ENCODE results near the gene CD300C. TPM values are rescaled to one million over a fixed set of nuclear protein-coding genes. Genes with fewer than 3 reads are reported as not detected.
"Not testable (repeated sequence)": the region's sequence is repeated elsewhere in the genome, so short reads cannot be mapped to it uniquely, and the experiment has no call there.

CD300C gene
- total RNA-seq = 0.17 and 0.26 TPM in 2 replicates

DNA sequence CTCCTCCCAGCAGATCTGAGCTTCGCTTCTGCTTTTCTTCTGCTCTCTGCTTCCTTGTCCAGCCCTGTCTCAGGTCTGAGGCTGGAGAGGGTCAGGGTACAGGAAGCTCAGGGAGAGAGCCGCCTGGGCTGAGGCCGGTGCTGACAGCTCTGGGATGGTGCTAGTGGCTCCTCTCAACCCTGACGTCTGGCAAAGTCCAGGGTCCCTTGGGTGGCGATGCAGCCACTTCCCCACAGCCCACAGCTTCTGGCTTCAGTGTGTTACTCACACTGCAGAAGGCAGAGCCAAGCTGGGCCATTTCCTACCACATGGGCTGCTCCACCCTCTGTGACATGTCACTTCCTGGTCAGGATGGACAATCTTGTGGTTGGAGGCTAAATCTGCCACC lies at the start of gene CD300C:
Gene CD300C, minus strand, starts transcription at position 273 of the 388 bp plus-strand sequence. CDS start 333 bp downstream, outside the sequence.
- H3K4me3 Mint-ChIP-seq = no peak within 1 kb of the TSS

DNA sequence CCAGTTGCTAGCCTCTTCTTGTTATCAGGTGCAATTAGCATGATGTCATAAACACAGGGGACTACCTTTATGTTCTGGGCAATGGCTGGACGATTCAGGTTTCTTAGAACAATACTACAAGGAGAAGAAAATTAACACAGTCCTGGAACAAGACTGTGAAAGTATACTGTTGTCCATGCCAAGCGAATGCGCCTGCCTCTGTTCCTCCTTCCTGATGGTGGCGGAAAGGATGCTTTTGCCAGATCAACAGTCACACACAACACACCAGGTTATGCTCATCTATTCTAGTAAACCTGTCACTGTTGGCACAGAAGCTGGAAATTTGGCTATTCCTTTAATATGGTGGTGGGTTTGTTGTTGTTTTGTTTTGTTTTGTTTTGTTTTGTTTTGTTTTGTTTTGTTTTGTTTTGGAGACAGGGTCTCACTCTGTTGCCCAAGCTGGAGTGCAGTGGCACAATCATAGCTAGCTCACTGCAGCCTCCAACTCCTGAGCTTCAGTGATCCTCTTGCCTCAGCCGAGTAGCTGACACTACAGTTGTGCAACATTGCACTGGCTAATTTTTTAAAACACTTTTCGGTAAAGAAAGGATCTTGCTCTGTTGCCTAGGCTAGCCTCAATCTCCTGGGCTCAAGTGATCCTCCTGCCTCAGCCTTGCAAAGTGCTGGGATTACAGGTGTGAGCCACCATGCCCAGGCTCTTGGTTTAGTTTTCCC lies 49.3 kb upstream of the CD300C start:
- no peak overlapping the region for H3K4me3 Mint-ChIP-seq
- peaks cover 30% of the 10 kb centered on the region for H3K27me3 Mint-ChIP-seq
- no peak overlapping the region for H3K27ac Mint-ChIP-seq
- H3K36me3 Mint-ChIP-seq (ENCODE audit: low read depth) = no peaks in the 10 kb centered on the region
- H3K4me1 Mint-ChIP-seq = peaks cover 15% of the 10 kb centered on the region
- DNase-seq = no peak
- no peaks in the 10 kb centered on the region for H3K9me3 Mint-ChIP-seq
- intact Hi-C loops (cut with micrococcal nuclease) = no loop called here

More for the DNA sequence above, at the start of gene CD300C:
- Mint-ChIP-seq H3K9me3 (no peaks in the 10 kb centered on the region), H3K36me3 (ENCODE audit: low read depth) (no peaks in the 10 kb centered on the region), H3K27ac (peak within 1 kb of the TSS; percentile 14), H3K27me3 (no peaks in the 10 kb centered on the region), H3K4me1 (peaks cover 20% of the 10 kb centered on the region)
- intact Hi-C loops (cut with micrococcal nuclease) = no loop called here
- DNase-seq = peak; percentile 62

DNA sequence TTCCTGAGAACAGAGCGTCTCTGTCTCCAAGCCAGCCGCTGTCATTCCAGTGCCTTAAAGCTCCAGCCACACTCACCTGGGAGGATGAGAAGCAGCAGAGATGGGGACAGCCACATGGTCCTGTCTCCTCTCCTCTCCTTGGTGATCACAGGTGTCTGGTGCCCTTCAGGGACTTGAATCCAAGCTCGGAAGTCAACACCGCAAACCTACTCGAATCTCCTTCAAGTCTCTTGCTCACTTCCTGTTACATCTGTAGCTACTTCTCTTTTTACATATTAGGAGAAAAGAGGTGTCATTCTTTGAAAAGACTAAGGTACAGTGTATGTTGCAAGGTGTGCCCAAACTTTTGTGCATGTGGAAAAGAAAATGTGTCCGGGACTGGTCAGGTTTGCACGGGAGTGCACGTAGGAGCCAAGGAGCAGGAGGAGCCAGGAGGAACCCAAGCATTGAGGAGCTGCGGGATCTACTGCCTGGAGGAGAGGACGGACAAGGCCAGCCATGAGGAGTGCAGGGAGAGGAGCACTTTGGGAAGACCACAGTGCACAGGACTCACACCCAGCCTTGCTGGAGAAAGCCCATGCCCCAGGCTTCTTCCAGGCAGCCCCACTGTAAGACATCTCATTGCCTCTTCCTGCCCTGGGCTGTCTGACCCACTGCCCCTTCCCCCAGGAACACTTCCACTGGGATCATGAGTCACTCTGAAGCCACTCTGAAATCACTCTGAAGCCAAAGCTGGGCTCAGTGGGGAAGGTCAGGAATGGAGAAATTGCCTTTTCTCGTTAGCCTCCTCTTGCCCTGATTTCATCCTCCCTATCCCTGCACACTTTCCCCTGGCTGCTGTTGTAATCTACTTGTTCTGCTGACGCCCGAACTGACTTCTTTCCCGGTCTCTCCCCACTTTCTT lies 46.4 kb upstream of the CD300C start, which contains the start of gene CD300LD:
Gene CD300LD, minus strand, starts transcription at position 197 of the 904 bp plus-strand sequence. Its CDS starts 81 bp downstream, at position 116.
- no peak within 1 kb of the TSS for H3K4me3 Mint-ChIP-seq
- peaks cover 8% of the 10 kb centered on the region for H3K4me1 Mint-ChIP-seq
- no peaks in the 10 kb centered on the region for H3K9me3 Mint-ChIP-seq
- intact Hi-C loops (cut with micrococcal nuclease) = no loop called here
- DNase-seq = peak; percentile 63
- H3K36me3 Mint-ChIP-seq (ENCODE audit: low read depth) = no peaks in the 10 kb centered on the region
- peaks cover 29% of the 10 kb centered on the region for H3K27me3 Mint-ChIP-seq
- no peak within 1 kb of the TSS for H3K27ac Mint-ChIP-seq

DNA sequence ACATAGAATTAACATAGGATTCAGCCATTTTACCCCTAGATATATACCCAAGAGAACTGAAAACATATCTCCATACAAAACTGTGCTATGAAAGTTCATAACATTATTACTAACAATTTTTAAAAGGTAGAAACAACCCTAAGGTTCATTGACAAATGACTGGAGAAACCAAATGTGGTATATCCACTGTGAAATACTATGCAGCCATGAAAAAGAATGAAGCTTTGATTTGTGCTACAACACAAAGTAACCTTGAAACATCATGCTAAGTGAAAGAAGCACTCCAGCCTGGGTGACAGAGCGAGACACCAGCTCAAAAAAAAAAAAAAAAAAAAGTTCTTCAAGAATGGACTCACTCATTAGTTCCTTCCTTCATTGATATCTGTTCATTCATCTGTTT lies 45.6 kb upstream of the CD300C start:
- no peak overlapping the region for H3K4me3 Mint-ChIP-seq
- DNase-seq = no peak
- H3K27ac Mint-ChIP-seq = no peak overlapping the region
- peaks cover 26% of the 10 kb centered on the region for H3K27me3 Mint-ChIP-seq
- no peaks in the 10 kb centered on the region for H3K9me3 Mint-ChIP-seq
- H3K4me1 Mint-ChIP-seq = peaks cover 8% of the 10 kb centered on the region
- H3K36me3 Mint-ChIP-seq (ENCODE audit: low read depth) = no peaks in the 10 kb centered on the region
- intact Hi-C loops (cut with micrococcal nuclease) = no loop called here

DNA sequence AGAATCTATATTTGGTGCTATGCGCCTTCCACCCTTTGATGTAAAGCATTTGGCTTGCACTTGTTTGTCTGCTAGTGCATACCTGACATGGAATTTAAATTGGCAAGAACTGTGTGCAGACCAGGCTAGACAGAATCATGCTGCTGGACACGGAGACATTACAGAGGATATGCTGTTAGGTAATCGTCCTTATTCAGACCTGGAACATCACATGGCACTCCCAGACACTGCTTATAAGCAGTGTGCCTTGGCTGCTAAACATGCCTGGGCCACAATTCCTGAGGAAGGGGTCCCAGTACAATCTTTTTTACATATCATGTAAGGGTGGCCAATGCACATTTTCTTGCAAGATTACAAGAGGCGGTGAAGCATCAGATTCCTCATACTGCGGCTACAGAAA lies 39.8 kb upstream of the CD300C start:
- intact Hi-C loops (cut with micrococcal nuclease) = no loop called here
- no peak overlapping the region for H3K27ac Mint-ChIP-seq
- H3K4me1 Mint-ChIP-seq = no peaks in the 10 kb centered on the region
- no peak for DNase-seq
- H3K36me3 Mint-ChIP-seq (ENCODE audit: low read depth) = no peaks in the 10 kb centered on the region
- peaks cover 14% of the 10 kb centered on the region for H3K27me3 Mint-ChIP-seq
- no peak overlapping the region for H3K4me3 Mint-ChIP-seq
- peaks cover 3% of the 10 kb centered on the region for H3K9me3 Mint-ChIP-seq

DNA sequence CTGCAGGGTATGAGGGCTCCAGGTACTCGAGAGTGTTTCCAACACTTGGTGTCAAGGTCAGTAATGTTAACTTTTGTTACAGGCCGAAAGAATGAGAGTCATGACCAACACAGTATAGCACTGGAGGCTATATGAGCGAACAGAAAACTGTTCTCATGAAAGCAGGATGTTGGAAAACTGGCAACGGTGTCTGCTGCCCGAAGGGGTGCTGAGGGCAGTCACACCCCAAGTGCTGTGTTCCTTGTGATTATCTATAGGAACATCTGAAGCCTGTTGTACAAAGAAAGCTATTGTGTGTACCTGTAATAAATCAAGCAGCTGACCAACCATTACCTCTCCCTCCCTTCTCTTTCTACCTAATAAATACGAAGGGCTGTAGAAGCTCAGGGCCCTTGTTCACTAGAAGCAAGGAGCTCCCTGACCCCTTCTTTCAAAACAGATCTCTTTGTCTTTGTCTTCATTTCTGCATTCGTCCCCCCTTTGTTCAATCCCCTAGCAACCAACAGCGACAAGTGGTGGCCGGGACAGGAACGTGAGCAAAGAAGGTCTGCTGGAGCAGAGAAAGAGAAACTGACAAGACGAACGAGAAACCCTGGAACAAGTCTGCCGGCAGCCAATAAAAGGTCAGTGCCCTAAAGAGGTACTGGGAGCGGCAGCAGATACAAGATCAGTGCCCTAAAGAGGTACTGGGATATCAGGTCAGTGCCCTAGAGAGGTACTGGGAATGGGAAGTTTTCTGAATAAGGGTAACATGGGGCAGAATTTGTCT lies 38.6 kb upstream of the CD300C start:
- no peaks in the 10 kb centered on the region for H3K36me3 Mint-ChIP-seq (ENCODE audit: low read depth)
- H3K9me3 Mint-ChIP-seq = peaks cover 8% of the 10 kb centered on the region
- no peak overlapping the region for H3K4me3 Mint-ChIP-seq
- no peak for DNase-seq
- intact Hi-C loops (cut with micrococcal nuclease) = no loop called here
- H3K27ac Mint-ChIP-seq = no peak overlapping the region
- peaks cover 4% of the 10 kb centered on the region for H3K4me1 Mint-ChIP-seq
- peaks cover 10% of the 10 kb centered on the region for H3K27me3 Mint-ChIP-seq

DNA sequence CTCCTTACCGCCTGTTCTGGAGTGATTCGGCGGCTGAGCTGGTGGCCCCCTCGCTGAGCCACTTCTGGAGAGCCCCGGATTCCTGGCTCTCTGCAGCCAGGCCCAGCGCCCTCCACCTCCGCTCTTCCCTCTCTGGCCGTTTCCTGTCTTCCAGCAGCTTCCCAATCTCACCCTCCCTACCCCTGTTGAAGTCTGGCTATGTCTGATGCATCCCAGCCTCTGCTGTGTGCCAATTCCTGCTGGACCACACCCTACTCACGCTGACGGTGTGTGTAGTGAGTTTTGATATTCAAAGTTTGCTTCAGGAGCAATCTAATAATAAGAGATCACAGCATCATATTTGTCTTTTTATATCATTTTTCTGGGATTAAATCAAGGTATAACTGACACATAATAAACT lies 36.7 kb upstream of the CD300C start:
- intact Hi-C loops (cut with micrococcal nuclease) = no loop called here
- H3K27ac Mint-ChIP-seq = no peak overlapping the region
- DNase-seq = no peak
- no peaks in the 10 kb centered on the region for H3K36me3 Mint-ChIP-seq (ENCODE audit: low read depth)
- H3K4me1 Mint-ChIP-seq = peaks cover 7% of the 10 kb centered on the region
- H3K9me3 Mint-ChIP-seq = peaks cover 16% of the 10 kb centered on the region
- H3K4me3 Mint-ChIP-seq = no peak overlapping the region
- no peaks in the 10 kb centered on the region for H3K27me3 Mint-ChIP-seq

DNA sequence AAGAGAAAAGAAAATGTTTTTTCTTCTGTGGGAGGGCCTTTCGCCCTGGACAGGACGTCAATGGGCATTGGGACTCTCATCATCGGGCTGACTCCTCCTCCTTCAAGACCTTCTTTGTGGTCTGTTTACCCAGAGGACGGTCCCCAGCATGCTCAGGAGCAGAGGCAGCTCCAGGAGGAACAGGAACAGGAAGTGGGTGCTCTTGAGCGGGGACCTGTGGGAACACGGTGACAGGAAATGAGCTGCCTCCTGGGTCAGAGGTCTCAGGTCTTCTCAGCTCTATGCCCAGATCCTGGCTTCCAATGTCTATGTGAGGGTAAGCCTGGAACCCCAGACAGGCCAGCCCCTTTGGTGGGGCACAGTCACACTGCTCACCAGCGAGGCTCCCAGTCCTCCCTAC lies 34.0 kb upstream of the CD300C start:
- H3K36me3 Mint-ChIP-seq (ENCODE audit: low read depth) = no peaks in the 10 kb centered on the region
- intact Hi-C loops (cut with micrococcal nuclease) = no loop called here
- no peak for DNase-seq
- no peak overlapping the region for H3K27ac Mint-ChIP-seq
- H3K9me3 Mint-ChIP-seq = peaks cover 16% of the 10 kb centered on the region
- no peak overlapping the region for H3K4me3 Mint-ChIP-seq
- H3K27me3 Mint-ChIP-seq = peaks cover 4% of the 10 kb centered on the region
- peaks cover 7% of the 10 kb centered on the region for H3K4me1 Mint-ChIP-seq

DNA sequence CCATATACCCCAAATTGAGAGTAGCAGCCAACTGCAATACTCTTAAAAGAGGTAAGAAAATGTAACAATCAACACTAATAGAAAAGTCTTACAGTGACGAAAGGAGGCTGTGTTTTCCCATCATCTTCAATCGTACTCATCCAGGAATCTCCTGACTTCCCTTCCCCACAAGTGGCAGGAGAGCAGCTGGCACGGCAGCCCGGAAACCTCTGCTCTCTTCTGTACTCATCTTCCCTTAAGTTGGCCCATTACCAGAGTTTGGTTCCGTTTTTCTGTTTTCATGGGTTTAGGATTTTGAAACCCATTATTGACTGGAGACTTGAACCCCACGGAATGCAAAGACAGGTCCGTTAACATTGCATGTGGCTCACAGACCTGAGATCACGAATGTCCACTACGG lies 33.1 kb upstream of the CD300C start:
- intact Hi-C loops (cut with micrococcal nuclease) = no loop called here
- Mint-ChIP-seq H3K27me3 (peaks cover 12% of the 10 kb centered on the region), H3K9me3 (peaks cover 16% of the 10 kb centered on the region), H3K36me3 (ENCODE audit: low read depth) (no peaks in the 10 kb centered on the region), H3K4me3 (no peak overlapping the region), H3K27ac (no peak overlapping the region), H3K4me1 (peaks cover 7% of the 10 kb centered on the region)
- no peak for DNase-seq

DNA sequence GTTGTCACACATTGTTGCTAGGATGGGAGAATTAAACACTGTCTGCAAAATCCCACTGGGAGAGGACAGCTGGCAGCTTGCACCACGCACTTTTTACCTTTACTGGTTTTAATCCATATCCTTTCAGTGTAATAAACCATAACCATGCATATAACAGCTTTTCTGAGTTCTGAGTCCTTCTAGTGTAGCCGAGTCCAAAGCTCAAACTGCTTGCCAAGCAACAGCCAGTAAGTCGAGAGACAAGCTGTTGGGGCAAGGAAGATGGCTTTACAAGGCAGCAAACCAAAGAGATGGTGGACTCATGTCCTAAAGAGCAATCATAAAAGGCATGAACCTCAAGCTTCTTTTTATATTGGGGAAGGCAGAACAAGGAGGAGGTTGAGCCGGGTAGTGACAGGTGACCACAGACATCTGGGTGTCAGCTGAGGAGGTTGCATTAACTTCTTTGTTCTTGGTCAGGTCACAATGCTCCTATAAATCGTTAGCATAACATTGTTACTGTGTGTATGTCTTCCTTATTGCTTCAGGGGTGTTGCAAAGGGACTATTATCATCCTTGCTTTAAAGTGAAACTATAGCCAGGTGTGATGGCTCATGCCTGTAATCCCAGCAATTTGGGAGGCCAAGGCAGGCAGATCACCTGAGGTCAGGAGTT lies 28.7 kb upstream of the CD300C start:
- peaks cover 3% of the 10 kb centered on the region for H3K4me1 Mint-ChIP-seq

DNA sequence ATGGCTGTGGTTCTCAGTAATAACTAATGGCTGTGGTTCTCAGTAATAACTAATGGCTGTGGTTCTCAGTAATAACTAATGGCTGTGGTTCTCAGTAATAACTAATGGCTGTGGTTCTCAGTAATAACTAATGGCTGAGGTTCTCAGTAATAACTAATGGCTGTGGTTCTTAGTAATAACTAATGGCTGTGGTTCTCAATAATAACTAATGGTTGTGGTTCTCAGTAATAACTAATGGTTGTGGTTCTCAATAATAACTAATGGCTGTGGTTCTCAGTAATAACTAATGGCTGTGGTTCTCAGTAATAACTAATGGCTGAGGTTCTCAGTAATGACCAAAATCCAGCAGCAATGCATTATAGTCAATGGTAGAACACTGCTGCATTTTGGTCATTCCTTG lies 27.7 kb upstream of the CD300C start:
- H3K27ac Mint-ChIP-seq; DNase-seq; H3K4me1 Mint-ChIP-seq; intact Hi-C loops (cut with micrococcal nuclease); H3K4me3 Mint-ChIP-seq; H3K9me3 Mint-ChIP-seq; H3K36me3 Mint-ChIP-seq (ENCODE audit: low read depth): not testable (repeated sequence)
- peaks cover 25% of the 10 kb centered on the region for H3K27me3 Mint-ChIP-seq

More for the DNA sequence above, 28.7 kb upstream of the CD300C start:
- Mint-ChIP-seq H3K36me3 (ENCODE audit: low read depth) (no peaks in the 10 kb centered on the region), H3K27ac (no peak overlapping the region), H3K27me3 (peaks cover 21% of the 10 kb centered on the region), H3K4me3 (no peak overlapping the region), H3K9me3 (peaks cover 8% of the 10 kb centered on the region)
- intact Hi-C loops (cut with micrococcal nuclease) = no loop called here
- DNase-seq = no peak

DNA sequence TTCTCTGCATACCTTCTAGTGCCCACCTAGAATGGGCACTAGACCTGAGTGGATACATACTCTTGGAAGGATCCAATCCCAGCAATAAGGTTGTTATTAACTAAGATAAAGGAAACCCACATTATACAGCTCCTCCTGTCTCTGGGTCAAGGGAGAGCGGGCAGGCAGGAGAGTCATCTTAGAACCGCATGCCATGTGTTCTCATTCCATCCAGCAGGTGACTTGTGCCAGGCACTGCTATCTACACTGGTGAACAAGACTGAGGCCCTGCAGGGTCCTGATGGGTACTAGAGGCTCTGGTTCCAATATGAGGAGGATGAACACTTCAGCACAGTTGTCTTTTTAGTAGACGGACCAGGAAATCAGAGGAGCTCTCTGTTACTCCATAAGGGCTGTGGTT lies 27.3 kb upstream of the CD300C start:
- no peak overlapping the region for H3K27ac Mint-ChIP-seq
- H3K36me3 Mint-ChIP-seq (ENCODE audit: low read depth) = no peaks in the 10 kb centered on the region
- H3K9me3 Mint-ChIP-seq = peaks cover 4% of the 10 kb centered on the region
- no peak for DNase-seq
- no peak overlapping the region for H3K4me3 Mint-ChIP-seq
- H3K27me3 Mint-ChIP-seq = peaks cover 28% of the 10 kb centered on the region
- intact Hi-C loops (cut with micrococcal nuclease) = no loop called here
- H3K4me1 Mint-ChIP-seq = peaks cover 10% of the 10 kb centered on the region

DNA sequence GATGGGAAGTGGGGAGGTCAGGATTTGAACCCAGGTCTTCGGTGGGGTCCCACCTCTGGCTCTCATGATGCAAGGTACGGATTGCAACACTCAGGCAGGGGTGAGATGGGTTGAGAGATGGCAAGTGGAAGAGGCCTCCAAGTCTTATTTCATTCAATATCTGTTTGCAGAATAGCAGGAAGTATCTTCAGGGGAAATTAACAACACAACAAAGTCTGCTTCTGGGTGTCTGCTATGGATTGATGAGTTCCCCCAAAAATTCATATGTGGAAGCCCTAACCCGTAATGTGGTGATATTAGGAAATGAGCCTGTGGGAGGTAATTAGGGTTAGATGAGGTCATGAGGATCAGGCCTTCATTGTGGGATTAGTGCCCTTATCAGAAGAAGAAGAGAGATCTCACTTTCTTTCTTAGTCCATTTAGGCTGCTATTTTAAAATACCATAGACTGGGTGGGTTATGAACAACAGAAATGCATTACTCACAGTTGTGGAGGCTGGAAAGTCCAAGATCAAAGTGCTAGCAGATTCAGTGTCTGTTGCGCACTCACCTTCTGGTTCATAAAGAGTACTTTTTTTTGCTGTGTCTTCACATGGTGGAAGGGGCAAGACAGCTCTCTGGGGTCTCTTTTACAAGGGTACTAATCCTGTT lies 25.8 kb upstream of the CD300C start:
- intact Hi-C loops (cut with micrococcal nuclease) = no loop called here
- no peak for DNase-seq
- Mint-ChIP-seq H3K9me3 (no peaks in the 10 kb centered on the region), H3K4me1 (peaks cover 10% of the 10 kb centered on the region), H3K27ac (no peak overlapping the region), H3K27me3 (peaks cover 30% of the 10 kb centered on the region), H3K36me3 (ENCODE audit: low read depth) (no peaks in the 10 kb centered on the region), H3K4me3 (no peak overlapping the region)

Measured in activated CD4-positive, alpha-beta T cell treated with anti-CD3 and anti-CD28 coated beads, Interleukin-2, amount 10 ng/mL, durations not matched to agents 24 days and 14 days (primary cell).